ENCODE data around the gene TRIM28.

GRCh38 chr19:58571575-58571947 is 27.7 kb downstream of the TRIM28 start:
- TF ChIP-seq CTCF (IDR thresholded peaks at IDR 0.05): no peak
- no peak for TF ChIP-seq POLR2A (IDR thresholded peaks at IDR 0.05)

Data from thyroid gland (tissue), 4 donors.